ENCODE measurements around the gene HSPA4L. TPM values are rescaled to one million over a fixed set of nuclear protein-coding genes. Genes with fewer than 3 reads are reported as not detected.

Gene HSPA4L
- 6.0 and 6.9 TPM in 2 replicates for total RNA-seq

DNA sequence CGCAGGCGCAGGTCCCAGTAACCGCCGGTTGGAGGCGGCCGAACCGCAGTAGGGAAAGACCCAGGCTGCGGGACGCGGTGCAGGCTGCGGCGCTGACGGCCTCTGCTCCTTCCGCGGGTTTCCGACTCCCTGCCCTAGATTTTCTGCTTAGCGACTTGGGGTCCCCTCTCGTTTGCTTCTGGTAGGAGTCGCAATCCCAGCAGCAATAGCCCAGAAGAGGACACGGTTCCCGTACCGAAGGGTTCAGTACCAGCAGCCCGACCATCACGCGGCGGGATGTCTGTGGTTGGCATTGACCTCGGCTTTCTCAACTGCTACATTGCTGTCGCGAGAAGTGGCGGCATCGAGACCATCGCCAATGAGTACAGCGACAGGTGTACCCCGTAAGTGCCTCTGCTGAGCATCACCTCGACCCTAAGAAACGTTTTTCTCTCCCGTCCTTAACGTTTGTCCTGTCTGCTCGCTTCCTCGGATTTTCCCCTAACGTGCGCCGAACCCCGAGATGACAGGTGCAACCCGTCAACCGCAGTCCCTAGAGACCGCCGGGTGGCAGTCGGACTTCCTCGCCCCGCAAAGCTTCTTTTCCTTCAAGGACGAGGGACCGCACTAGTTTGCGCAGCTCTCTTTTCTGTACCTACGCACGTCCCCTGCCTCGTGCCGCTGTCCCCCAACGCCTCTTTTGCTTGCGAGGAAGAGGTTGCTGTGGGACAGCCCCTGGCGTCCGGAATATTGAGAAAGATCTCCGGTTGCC is at the start of gene HSPA4L:
TSS of gene HSPA4L (plus strand) at position 48 of the 751 bp plus-strand sequence. CDS start at position 277, 229 bp downstream.
- no peak for DNase-seq (ENCODE audit: extremely low read depth, low read depth, low spot score)

DNA sequence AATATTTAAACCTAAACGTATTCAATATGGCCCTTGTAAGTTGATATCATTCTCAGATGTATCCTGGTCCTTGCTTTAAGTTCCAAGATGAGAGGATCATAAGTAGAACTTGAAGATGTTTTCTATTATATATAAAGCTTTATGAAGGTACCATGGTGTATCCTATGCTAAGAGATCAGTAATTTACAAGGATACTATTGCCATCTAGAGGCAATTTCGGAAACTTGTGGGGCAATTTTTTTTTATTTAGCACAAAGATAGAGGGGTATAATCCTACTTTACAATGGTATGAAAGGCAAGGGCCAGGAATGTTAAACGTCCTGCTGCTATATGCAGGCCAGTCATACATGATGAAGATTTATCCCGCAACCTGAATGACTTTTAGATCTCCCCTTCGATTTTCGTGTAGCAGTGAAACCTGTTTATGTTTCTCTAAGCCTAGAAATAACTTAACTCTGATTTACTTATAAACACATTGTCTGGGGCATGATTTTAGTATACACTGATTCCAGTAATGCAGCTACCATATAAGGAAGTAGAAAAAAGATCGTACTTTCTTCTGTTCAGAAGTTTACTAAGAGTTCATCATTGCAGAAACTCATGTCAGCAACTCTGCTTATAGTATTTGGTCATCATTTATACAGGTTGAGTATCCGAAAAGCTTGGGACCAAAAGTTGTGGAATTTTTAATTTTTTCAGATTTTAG is 49.3 kb upstream of the HSPA4L start:
- DNase-seq (ENCODE audit: extremely low read depth, low read depth, low spot score) = peak; percentile 31

DNA sequence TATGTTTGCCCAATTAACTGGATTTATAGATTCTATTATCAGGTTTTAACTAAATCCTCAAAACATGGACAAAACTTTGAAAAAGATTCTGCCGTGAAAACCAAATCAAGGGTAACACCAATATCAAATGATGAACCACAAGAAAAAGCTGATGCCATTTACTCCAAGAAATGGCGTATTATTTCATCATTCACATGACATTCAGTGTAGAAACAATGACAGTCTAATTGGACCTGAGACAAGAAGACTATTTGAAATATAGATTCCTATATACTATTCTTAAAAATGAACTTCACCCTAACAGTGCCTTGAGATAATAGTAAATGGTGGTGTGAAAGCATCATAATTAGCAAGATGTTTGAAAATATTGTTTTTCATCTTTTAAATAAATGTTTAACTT is 47.1 kb upstream of the HSPA4L start:
- DNase-seq (ENCODE audit: extremely low read depth, low read depth, low spot score) = no peak

DNA sequence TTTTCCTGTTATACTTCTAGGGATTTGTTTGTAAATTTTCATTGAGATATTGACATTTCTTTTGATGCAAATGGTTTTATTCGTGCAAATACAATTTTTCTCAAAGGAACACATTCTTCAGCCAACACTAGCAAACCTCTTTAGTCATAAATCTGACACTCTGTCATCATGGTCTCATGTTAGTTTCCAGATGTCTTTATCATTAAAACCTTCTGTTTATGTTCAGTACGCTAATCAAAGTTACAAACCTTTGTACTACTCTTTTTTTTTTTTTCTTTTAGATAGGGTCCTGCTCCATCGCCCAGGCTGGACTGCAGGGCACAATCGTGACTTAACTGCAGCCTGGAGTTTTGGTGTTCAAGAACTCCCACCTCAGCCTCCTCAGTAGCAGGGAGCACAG is 44.8 kb upstream of the HSPA4L start:
- no peak for DNase-seq (ENCODE audit: extremely low read depth, low read depth, low spot score)

DNA sequence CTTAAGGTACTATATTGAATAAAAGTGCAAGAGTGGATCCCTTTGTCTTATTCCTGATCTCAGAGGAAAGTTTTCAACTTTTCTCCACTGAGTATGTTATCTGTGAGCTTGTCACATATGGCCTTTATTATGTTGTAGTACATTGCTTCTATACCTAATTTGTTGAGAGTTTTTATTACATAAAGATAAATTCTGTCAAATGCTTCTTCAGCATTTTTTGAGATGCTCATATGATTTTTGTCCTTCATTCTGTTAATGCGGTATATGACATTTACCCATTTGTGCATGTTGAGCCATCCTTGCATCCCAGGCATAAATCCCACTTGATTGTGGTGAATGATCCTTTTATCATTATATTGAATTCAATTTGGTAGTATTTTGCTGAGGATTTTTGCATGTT is 40.9 kb upstream of the HSPA4L start:
- DNase-seq (ENCODE audit: extremely low read depth, low read depth, low spot score) = no peak

DNA sequence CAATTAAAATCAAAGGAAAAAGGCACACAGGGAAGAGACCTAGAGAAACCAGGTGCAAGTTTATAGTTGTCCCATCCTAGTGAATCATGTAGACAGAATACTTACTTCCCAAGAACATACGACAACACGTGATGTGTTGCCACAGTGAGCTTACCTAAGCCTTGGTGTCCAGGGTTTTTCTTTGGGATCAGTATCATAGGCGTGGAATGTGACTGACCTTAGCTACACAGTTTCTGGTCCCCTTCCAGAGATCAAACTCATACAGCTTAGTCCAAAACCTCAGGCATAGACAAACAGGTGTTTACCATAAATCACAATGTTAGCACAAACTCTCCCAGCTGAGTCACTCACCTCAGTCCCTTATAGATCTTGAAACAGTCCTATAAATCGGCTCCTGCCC is 34.2 kb upstream of the HSPA4L start:
- no peak for DNase-seq (ENCODE audit: extremely low read depth, low read depth, low spot score)

DNA sequence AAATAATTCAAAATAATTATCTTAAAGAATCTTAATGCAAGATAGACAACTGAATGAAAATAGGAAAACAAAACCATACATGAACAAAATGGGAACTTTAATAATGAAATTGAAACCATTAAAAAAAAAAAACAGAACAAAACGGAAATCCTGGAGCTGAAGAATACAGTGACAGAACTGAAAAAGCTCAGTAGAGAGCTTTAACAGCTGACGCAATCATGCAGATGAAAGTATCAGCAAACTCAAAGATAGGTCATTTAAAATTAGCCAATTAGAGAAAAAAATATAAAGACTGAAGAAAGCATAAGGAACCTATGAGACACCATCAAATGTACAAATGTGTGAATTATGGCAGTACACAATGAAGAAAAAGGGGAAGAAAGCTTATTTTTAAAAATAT is 33.2 kb upstream of the HSPA4L start:
- no peak for DNase-seq (ENCODE audit: extremely low read depth, low read depth, low spot score)

DNA sequence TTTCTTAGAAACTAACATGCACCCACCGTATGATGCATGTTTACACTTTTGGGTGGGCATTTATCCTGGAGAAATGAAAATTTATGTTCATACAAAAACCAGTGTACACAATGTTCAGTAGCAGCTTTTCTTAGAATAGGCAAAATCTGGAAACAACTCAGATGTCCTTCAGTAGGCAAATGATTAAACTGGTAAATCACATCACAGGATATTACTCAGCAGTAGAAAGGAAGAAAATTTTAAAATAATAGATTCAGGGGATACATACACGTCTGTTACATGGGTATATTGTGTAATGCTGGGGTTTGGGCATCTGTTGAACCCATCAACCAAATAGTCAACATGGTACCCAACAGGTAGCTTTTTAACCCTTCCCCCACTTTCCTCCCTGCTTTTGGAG is 25.2 kb upstream of the HSPA4L start:
- no peak for DNase-seq (ENCODE audit: extremely low read depth, low read depth, low spot score)

DNA sequence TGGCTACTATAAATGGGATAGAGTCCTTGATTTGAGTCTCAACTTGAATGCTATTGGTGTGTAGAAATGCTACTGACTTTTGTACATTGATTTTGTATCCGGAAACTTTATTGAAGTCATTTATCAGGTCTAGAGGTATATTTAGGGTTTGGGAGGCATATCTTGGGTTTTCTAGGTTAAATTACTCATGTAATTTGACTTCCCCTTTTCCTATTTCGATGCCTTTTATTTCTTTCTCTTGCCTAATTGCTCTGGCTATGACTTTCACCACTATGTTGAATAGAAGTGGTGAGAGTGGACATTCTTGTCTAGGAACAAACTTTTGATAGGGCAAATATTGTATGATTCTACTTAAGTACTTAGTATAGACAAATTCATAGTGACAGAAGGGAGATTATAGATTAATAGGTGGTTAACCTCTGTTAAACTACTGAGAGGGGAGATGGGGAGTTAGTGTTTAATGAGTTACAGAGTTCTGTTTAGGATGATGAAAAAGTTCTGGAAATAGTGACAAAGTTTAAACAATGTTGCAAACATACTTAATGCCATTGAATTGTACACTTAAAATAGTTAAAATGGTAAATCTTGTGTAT is 22.8 kb upstream of the HSPA4L start:
- no peak for DNase-seq (ENCODE audit: extremely low read depth, low read depth, low spot score)

DNA sequence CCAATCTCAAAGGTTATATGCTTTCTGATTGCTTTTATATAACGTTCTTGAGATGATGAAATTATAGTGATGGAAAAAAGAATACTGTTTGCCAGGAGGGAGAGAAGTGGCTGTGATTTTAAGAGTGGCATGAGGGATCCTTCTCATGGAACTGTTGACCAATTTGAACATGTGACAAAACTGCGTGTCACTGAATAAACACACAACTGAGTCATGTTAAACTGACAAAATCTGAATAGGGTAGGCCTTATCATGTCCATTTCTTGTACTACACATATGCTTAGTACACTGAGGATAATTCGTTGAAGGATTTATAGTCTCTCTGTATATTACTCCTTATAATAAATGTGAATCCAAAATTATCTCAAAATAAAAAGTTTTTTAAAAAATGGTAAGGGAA is 22.2 kb upstream of the HSPA4L start:
- DNase-seq (ENCODE audit: extremely low read depth, low read depth, low spot score) = no peak

DNA sequence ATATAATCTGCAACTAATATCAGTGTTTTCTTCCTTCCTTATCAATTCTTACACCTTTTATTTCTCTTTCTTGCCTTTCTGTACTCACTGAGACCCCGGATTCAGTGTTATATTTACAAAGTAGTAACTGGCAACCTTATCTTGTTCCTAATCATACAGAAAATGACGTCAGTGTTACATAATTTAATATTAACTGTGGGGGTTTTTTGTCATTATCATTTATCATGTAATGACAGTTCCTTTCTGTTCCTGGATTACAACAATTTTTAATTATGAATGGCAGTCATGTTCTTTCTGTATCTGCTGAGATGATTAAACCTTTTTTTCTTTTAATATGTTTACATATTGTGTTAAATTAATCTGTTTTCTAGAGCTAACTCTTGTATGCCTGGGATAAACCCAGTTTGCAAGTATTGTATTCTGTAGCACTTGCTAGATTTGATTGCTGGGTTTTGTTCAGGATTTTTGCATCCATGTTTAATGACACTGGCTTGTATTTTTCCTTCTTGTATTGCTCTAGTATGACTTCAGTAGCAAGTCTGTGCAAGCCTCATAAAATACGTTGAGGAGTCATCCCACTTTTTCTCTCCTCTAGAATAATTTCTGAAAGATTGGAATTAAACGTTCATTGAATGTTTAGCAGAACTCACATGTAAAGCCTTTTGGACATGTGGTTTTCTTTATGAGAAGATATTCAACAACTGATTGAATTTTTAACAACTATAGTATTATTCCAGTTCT is 10.4 kb upstream of the HSPA4L start:
- DNase-seq (ENCODE audit: extremely low read depth, low read depth, low spot score) = no peak

DNA sequence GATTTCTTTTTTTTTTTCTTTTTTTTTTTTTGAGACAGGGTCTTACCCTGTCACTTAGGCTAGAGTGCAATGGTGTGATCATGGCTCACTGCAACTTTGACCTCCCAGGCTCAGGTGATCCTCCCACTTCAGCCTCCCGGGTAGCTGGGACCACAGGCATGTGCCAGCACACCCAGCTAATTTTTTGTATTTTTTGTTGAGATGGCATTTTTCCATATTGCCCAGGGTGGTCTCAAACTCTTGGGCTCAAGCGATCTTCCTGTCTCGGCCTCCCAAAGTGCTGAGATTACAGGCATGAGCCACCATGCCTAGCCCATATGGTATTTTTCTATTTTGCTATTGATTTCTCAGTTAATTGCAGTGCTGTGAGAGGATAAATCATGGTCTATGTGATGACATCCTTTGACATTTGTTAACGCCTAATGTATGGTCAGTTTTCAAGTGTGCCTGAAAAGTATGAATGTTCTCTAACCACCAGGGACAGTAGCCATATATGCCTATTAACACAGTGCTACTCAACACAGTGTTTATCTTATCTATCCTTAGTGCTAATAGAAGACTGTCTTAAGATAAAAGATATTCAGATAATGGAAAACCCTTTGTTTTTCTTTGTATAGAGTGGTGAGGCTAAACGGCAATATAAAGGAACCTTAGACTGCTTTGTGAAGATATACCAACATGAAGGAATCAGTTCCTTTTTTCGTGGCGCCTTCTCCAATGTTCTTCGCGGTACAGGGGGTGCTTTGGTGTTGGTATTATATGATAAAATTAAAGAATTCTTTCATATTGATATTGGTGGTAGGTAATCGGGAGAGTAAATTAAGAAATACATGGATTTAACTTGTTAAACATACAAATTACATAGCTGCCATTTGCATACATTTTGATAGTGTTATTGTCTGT is 9.1 kb upstream of the HSPA4L start:
- DNase-seq (ENCODE audit: extremely low read depth, low read depth, low spot score) = no peak

DNA sequence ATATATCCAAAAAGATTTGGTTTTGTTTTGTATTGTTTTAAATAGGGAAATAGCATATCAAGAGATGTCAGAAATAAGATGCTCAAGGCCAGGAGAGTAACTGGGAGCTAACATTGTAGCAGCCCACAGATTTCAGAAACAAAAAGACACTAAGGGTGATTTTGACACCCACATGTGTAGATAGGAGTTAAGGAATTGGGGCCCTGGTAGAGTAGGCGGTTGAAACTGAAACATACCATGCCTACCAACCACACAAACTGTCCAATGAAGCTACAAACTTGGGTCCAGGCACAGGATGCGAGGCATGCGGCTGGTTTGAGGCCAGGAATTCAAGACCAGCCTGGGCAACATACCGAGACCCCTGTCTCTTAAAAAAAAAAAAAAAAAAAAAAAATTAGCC is 6.3 kb upstream of the HSPA4L start:
- DNase-seq (ENCODE audit: extremely low read depth, low read depth, low spot score) = no peak

DNA sequence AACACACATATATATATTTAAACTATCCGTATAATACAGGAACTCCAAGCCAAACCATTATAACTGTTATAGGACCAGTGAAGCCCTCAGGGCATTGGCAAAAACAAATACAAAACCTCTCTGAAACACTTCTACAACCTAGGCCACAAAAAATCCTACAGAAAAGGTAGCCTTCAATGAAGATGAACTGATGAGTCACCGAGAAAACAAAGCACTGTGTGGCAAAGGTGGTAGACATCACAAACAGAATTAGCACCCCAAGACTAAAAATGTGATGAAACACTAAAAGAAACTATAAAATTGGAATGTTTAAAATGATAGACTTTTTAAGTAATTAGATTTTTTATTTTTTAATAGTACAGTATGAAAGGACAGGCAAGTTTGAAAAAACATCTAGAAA is 5.5 kb upstream of the HSPA4L start:
- no peak for DNase-seq (ENCODE audit: extremely low read depth, low read depth, low spot score)

DNA sequence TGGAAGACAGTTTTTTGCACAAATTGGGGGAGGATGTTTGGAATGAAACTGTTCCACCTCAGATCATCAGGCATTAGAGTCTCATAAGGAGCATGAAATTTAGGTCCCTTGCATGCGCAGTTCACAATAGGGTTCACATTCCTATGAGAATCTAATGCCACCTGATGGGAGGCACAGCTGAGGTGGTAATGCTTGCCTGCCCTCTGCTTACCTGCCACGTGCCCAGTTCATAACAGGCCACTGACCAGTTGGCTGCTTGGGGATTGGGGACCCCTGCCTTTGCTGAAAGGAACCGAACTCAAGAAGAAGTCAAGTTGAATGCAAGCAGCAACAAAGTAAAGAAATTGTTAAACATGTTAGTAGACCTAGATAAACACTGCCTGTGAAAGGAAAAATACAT is 4.6 kb upstream of the HSPA4L start:
- DNase-seq (ENCODE audit: extremely low read depth, low read depth, low spot score) = no peak

DNA sequence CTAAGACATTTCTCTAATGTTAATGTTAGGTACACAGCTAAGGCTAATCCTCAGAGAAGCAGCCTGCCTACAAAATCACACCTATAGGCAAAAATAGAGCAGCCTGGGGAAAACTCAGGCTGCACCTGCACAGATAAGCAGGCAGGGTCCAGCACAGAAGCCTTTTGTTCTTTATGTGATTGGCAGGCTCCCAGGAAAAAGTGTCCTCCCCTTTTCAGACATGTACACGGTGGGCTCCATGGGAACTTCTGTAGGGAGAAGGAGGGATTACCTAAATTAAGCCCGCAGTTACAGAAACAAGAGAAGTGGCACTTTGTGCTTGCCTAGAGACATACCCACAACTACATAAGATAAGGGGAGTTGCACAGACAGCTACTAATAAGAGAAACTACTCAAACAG is 4.0 kb upstream of the HSPA4L start:
- no peak for DNase-seq (ENCODE audit: extremely low read depth, low read depth, low spot score)

DNA sequence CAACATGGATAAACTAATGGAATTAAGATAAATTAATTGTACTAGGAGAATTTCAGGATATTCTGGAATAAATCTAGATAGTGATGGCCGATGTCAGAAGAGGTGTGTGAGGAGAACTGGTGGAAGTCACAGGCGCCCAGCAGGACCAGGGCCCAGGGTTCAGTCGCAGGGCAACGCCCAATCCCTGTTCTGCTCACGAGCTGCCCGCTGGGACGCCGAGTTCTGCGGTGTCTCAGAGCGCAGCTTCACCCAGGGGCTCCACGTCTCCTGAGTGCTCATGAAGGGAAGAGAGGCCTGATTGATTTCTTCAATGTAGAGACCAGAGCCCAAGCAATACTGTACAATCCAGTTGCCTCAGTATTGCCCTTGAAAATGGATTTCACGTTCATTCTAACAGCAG is 1.5 kb upstream of the HSPA4L start:
- no peak for DNase-seq (ENCODE audit: extremely low read depth, low read depth, low spot score)

DNA sequence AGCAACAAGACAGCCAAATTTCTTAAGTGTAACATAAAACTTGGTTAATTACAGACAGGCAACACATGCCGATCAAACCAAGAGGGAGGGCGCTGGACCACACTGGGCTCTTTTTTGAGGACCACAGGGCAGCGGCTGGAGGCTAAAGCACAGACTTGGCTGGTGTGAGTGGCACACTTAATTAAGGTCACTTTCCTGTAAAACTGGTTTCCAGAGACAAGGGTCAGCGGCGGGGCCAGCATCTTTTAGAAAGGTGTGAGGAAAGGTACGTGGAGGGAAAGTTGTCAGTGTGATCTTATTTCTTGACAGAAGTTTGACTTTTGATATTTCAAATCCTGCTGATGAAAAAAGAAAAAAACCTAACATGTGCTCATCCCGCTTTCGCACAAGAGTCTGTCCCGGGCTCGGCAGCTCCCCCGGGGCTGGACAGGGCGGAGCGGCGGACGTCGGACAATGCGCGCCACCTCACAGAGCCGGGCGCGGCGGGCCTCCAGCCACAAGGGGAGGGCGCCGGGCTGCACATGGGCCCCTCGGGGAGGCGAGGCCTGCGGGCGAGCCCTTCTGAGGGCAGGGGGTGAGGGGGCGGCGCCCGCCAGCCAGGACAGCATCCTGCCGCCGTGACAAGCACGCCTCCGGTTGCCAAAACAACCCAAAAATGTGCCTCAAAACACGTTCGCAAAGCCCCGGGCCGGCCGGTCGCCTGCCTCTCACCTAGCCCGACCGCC is 660 bp upstream of the HSPA4L start:
- no peak for DNase-seq (ENCODE audit: extremely low read depth, low read depth, low spot score)

DNA sequence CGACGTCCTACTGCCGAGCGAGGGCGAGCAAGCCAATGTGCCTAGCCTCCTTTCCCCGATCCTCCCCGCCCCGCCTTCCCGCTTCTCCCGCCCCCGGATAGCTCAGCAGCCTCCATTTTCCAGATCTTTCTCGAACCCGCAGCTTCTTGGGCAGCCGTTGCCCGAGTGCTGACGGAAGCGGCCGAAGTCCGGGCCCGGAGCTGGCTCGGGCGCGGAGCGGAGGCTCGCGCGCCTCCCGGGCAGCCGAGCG is 172 bp upstream of the HSPA4L start:
- DNase-seq (ENCODE audit: extremely low read depth, low read depth, low spot score) = no peak
